ENCODE data around the gene PRSS57. TPM values are rescaled to one million over a fixed set of nuclear protein-coding genes. Genes with fewer than 3 reads are reported as not detected.

PRSS57 gene
- total RNA-seq, 1 experiment from 2014 or later, result not detected

DNA sequence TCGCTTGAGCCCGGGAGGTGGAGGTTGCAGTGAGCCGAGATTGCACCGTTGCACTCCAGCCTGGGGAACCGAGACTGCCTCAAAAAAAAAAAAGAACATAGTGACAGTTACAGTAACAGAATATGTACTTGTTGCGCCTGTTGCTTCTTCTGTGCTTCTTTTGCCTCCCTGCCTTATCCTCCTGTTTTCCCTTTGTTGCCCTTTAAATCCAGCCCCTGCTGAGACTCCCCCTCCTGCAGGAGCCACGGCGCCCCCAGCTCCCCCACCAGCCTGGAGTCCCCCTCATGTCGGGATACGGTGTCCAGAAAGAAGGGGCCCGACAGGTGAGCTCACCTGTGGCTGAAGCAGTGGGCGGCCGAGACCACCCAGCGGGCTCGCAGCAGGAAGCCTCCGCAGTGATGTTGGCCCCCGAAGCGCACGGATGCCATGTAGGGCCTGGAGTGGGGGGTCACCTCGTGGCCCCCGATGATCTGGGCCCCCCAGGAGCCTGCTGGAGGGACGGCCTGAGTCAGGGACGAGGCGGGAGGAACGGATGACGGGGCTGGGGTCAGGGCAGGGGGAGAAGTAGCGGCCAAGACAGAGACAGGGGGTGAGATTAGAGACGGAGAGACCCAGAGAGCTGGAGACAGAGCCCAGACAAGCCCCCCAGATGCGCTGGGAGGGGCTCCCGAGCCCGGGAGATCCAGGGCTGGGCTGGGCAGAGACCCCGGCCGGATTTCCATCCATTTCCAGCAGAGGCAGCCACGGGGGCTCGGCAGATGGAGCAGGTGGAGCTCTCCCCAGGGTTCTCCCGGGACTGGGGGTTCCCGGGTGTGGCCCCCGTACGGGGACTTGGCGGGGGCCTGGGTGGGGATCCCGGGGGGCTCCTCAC, 536 bp downstream of the PRSS57 start:
- POLR2A ChIA-PET, result no interaction called here
- H3K27me3 Mint-ChIP-seq (ENCODE audit: insufficient read depth, unreplicated experiment), result no peaks in the 10 kb centered on the region
- H3K4me1 Mint-ChIP-seq (ENCODE audit: insufficient read depth, unreplicated experiment), result no peaks in the 10 kb centered on the region
- intact Hi-C loops (cut with micrococcal nuclease), result no loop called here
- DNase-seq (ENCODE audit: unreplicated experiment), result no peak
- no peak overlapping the region for H3K27ac Mint-ChIP-seq (ENCODE audit: low read depth, unreplicated experiment)
- H3K36me3 Mint-ChIP-seq (ENCODE audit: insufficient read depth, unreplicated experiment), result no peaks in the 10 kb centered on the region
- CTCF ChIA-PET, result no interaction called here
- H3K4me3 Mint-ChIP-seq (ENCODE audit: unreplicated experiment), result no peak overlapping the region
- no peaks in the 10 kb centered on the region for H3K9me3 Mint-ChIP-seq (ENCODE audit: unreplicated experiment)
- TF ChIP-seq, protein P1, sequence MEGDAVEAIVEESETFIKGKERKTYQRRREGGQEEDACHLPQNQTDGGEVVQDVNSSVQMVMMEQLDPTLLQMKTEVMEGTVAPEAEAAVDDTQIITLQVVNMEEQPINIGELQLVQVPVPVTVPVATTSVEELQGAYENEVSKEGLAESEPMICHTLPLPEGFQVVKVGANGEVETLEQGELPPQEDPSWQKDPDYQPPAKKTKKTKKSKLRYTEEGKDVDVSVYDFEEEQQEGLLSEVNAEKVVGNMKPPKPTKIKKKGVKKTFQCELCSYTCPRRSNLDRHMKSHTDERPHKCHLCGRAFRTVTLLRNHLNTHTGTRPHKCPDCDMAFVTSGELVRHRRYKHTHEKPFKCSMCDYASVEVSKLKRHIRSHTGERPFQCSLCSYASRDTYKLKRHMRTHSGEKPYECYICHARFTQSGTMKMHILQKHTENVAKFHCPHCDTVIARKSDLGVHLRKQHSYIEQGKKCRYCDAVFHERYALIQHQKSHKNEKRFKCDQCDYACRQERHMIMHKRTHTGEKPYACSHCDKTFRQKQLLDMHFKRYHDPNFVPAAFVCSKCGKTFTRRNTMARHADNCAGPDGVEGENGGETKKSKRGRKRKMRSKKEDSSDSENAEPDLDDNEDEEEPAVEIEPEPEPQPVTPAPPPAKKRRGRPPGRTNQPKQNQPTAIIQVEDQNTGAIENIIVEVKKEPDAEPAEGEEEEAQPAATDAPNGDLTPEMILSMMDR (IDR thresholded peaks at IDR 0.05; ENCODE audit: unreplicated experiment), result no peak
- no TSS peak for BruUV-seq (replicated peaks)

DNA sequence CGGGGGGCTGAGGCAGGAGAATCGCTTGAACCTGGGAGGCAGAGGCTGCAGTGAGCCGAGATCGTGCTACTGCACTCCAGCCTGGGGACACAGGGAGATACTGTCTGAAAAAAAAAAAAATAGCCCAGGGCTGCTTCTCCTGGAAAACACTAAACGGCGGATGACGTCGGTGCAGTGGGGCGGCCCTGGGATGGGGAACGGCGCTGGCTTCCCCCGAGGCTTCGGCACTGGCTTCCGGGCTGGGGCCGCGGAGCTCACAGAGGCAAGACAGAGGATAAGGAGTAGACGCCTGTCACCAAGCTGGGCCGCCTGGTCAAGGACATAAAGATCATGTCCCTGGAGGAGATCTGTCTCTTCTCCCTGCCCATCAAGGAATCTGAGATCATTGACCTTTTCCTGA, 5.0 kb downstream of the PRSS57 start:
- TF ChIP-seq, protein P1 (IDR thresholded peaks at IDR 0.05; ENCODE audit: unreplicated experiment), result no peak
- ChIA-PET CTCF (no interaction called here), POLR2A (no interaction called here)
- Mint-ChIP-seq H3K4me1 (ENCODE audit: insufficient read depth, unreplicated experiment) (peaks cover 7% of the 10 kb centered on the region), H3K27ac (ENCODE audit: low read depth, unreplicated experiment) (no peak overlapping the region), H3K27me3 (ENCODE audit: insufficient read depth, unreplicated experiment) (no peaks in the 10 kb centered on the region), H3K4me3 (ENCODE audit: unreplicated experiment) (no peak overlapping the region), H3K36me3 (ENCODE audit: insufficient read depth, unreplicated experiment) (peaks cover 15% of the 10 kb centered on the region), H3K9me3 (ENCODE audit: unreplicated experiment) (no peaks in the 10 kb centered on the region)
- no peak for DNase-seq (ENCODE audit: unreplicated experiment)
- no TSS peak for BruUV-seq (replicated peaks)
- intact Hi-C loops (cut with micrococcal nuclease), result no loop called here

DNA sequence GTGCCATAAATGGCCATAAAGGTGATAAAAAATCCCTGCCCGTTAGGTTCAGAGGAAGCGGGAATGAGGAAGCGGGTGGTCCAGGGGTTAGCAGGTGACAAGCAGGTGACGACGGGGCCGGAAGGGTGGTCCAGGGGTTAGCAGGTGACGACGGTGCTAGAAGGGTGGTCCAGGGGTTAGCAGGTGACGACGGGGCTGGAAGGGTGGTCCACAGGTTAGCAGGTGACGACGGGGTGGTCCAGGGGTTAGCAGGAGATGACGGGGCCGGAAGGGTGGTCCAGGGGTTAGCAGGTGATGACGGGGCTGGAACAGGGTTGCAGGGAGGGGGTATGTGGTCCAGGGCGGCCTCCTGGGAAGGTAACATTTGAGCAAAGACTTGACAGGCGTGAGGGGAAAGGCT, 6.3 kb downstream of the PRSS57 start:
- Mint-ChIP-seq H3K27me3 (ENCODE audit: insufficient read depth, unreplicated experiment) (no peaks in the 10 kb centered on the region), H3K4me1 (ENCODE audit: insufficient read depth, unreplicated experiment) (peaks cover 7% of the 10 kb centered on the region), H3K4me3 (ENCODE audit: unreplicated experiment) (no peak overlapping the region), H3K27ac (ENCODE audit: low read depth, unreplicated experiment) (no peak overlapping the region), H3K36me3 (ENCODE audit: insufficient read depth, unreplicated experiment) (peaks cover 26% of the 10 kb centered on the region), H3K9me3 (ENCODE audit: unreplicated experiment) (no peaks in the 10 kb centered on the region)
- intact Hi-C loops (cut with micrococcal nuclease), result no loop called here
- ChIA-PET POLR2A (interaction anchor here (1.4 kb wide), 1 partner anchor 12 kb away, joined by 3 read pairs; the partner anchor contains the start of gene FSTL3), CTCF (interaction anchor here (0.8 kb wide), 1 partner anchor 45 kb away, joined by 3 read pairs; no protein-coding TSS in a partner anchor)
- no TSS peak for BruUV-seq (replicated peaks)
- TF ChIP-seq, protein P1 (IDR thresholded peaks at IDR 0.05; ENCODE audit: unreplicated experiment), result no peak
- DNase-seq (ENCODE audit: unreplicated experiment), result no peak

DNA sequence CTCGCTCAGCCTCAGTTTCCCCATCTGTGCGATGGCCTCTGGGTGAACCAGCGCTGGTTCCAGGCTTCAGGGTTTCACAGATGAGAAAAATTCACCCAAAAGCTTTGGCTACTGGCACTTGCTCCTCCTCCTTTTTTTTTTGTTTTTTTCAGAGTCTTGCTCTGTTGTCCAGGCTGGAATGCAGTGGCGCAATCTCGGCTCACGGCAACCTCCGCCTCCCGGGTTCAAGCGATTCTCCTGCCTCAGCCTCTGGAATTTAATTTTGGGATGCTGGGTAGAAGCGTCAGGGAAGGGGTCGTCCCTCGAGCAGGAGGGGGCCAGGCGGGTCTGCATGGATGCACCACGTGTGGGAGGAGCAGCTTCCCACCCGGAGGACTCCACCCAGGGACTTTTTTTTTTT, 7.0 kb downstream of the PRSS57 start:
- peaks cover 7% of the 10 kb centered on the region for H3K4me1 Mint-ChIP-seq (ENCODE audit: insufficient read depth, unreplicated experiment)
- no TSS peak for BruUV-seq (replicated peaks)
- TF ChIP-seq, protein P1 (IDR thresholded peaks at IDR 0.05; ENCODE audit: unreplicated experiment), result no peak
- CTCF ChIA-PET, result interaction anchor here (0.7 to 0.8 kb wide), 2 partner anchors 46 to 104 kb away, joined by 3 read pairs; no protein-coding TSS in a partner anchor
- POLR2A ChIA-PET, result interaction anchor here (1.4 kb wide), 1 partner anchor 12 kb away, joined by 3 read pairs; the partner anchor contains the start of gene FSTL3
- intact Hi-C loops (cut with micrococcal nuclease), result no loop called here
- H3K9me3 Mint-ChIP-seq (ENCODE audit: unreplicated experiment), result no peaks in the 10 kb centered on the region
- H3K27ac Mint-ChIP-seq (ENCODE audit: low read depth, unreplicated experiment), result no peak overlapping the region
- peaks cover 34% of the 10 kb centered on the region for H3K36me3 Mint-ChIP-seq (ENCODE audit: insufficient read depth, unreplicated experiment)
- H3K4me3 Mint-ChIP-seq (ENCODE audit: unreplicated experiment), result no peak overlapping the region
- no peak for DNase-seq (ENCODE audit: unreplicated experiment)
- H3K27me3 Mint-ChIP-seq (ENCODE audit: insufficient read depth, unreplicated experiment), result no peaks in the 10 kb centered on the region

All from MCF 10A (cell line).